HepG2 (cell line): ENCODE measurements around the gene EIF4G3. TPM values are rescaled to one million over a fixed set of nuclear protein-coding genes. Genes with fewer than 3 reads are reported as not detected.

Experiments used
- CBFB ChIP-seq: sonication (generic); formaldehyde crosslinking; IDR thresholded peaks from 2 replicates; pipeline ENCODE4 v1.4.0; 2020; ENCODE audit warnings: missing genetic modification reagents
- GATAD1 ChIP-seq: IDR thresholded peaks from 2 replicates; pipeline ENCODE4 v1.6.1; 2016; ENCODE audit warnings: missing genetic modification reagents, missing compliant biosample characterization
- GFI1 ChIP-seq: sonication (generic); formaldehyde crosslinking; IDR thresholded peaks from 2 replicates; pipeline ENCODE4 v1.5.0; 2020; ENCODE audit warnings: missing genetic modification reagents, mild to moderate bottlenecking, borderline replicate concordance
- MED1 ChIP-seq: sonication (generic); formaldehyde crosslinking; IDR thresholded peaks from 2 replicates; pipeline ENCODE4 v1.4.0; 2020; ENCODE audit warnings: missing genetic modification reagents
- NFKB2 ChIP-seq: sonication (generic); formaldehyde crosslinking; IDR thresholded peaks from 2 replicates; pipeline ENCODE4 v1.4.0; 2020; ENCODE audit warnings: missing genetic modification reagents, borderline replicate concordance
- NFYC ChIP-seq: IDR thresholded peaks from 2 replicates; pipeline ENCODE4 v1.6.1; 2016; ENCODE audit warnings: missing genetic modification reagents, missing compliant biosample characterization
- PAX8 ChIP-seq: sonication (generic); formaldehyde crosslinking; IDR thresholded peaks from 2 replicates; pipeline ENCODE4 v1.8.0; 2022; ENCODE audit warnings: mild to moderate bottlenecking, missing genetic modification reagents, borderline replicate concordance
- RAD21 ChIP-seq: fragments of 450-650 bp; formaldehyde crosslinking; IDR thresholded peaks from 2 replicates; pipeline ENCODE4 v1.5.0; 2020; ENCODE audit warnings: mild to moderate bottlenecking
- RFX3 ChIP-seq: IDR thresholded peaks from 2 replicates; pipeline ENCODE4 v1.6.1; 2016; ENCODE audit warnings: missing biosample characterization, missing genetic modification reagents
- SIN3B ChIP-seq: fragments of 150-350 bp; IDR thresholded peaks from 2 replicates; pipeline ENCODE4 v1.6.1; 2014; ENCODE audit warnings: low read length
- ZNF121 ChIP-seq: sonication (generic); formaldehyde crosslinking; IDR thresholded peaks from 2 replicates; pipeline ENCODE4 v1.5.0; 2020; ENCODE audit warnings: mild to moderate bottlenecking, missing genetic modification reagents
- ZNF430 ChIP-seq: sonication (generic); formaldehyde crosslinking; IDR thresholded peaks from 2 replicates; pipeline ENCODE4 v1.9.0; 2021; ENCODE audit warnings: mild to moderate bottlenecking, missing genetic modification reagents
- ZNF775 ChIP-seq: sonication (generic); formaldehyde crosslinking; IDR thresholded peaks from 2 replicates; pipeline ENCODE4 v1.4.0; 2020; ENCODE audit warnings: missing genetic modification reagents, mild to moderate bottlenecking, moderate library complexity, borderline replicate concordance
- ZSCAN12 ChIP-seq: sonication (generic); formaldehyde crosslinking; IDR thresholded peaks from 2 replicates; pipeline ENCODE4 v1.9.0; 2021; ENCODE audit warnings: mild to moderate bottlenecking, missing genetic modification reagents
- polyA plus RNA-seq, 8 experiments: library from polyadenylated mRNA; depleted of rRNA in 3 of 8; stranded (reverse) in 7 of 8; unstranded in 1 of 8; fragments of >200 nt; fragmentation: Illumina TruSeq in 4 of 8; extraction: Trizol in 4 of 8; gene quantifications; 2 replicates each; pipeline versions ENCODE4 v1.2.1 to v1.2.3, GENCODE V29; 2011 to 2016; ENCODE audit warnings: low read depth in 4 of 8, missing spikeins in 1 of 8, mixed read lengths in 1 of 8; ENCODE audit not compliant: insufficient read depth in 1 of 8
- total RNA-seq, 5 experiments: library from RNA; depleted of rRNA; stranded (reverse); fragments of >200 nt; fragmentation: Illumina TruSeq; extraction: Trizol; gene quantifications; 2 replicates each; pipeline ENCODE4 v1.2.3, GENCODE V29; 2016; ENCODE audit warnings: low read depth in 1 of 5
- TF ChIP-seq, protein P1 (sequence below): sonication (generic); formaldehyde crosslinking; IDR thresholded peaks from 2 replicates; pipeline ENCODE4 v1.4.0; 2020; ENCODE audit warnings: low read depth, mild to moderate bottlenecking, missing genetic modification reagents
- TF ChIP-seq, protein P2 (sequence below): sonication (generic); formaldehyde crosslinking; IDR thresholded peaks from 2 replicates; pipeline ENCODE4 v1.4.0; 2020; ENCODE audit warnings: missing genetic modification reagents
- TF ChIP-seq, protein P3 (sequence below): sonication (generic); formaldehyde crosslinking; IDR thresholded peaks from 2 replicates; pipeline ENCODE4 v1.8.0; 2022; ENCODE audit warnings: missing genetic modification reagents, mild to moderate bottlenecking, moderate library complexity, borderline replicate concordance
- TF ChIP-seq, protein P4 (sequence below): sonication (generic); formaldehyde crosslinking; IDR thresholded peaks from 2 replicates; pipeline ENCODE4 v1.4.0; 2020; ENCODE audit warnings: missing genetic modification reagents, borderline replicate concordance
- TF ChIP-seq, protein P5 (sequence below): sonication (generic); formaldehyde crosslinking; IDR thresholded peaks from 2 replicates; pipeline ENCODE4 v1.4.0; 2020; ENCODE audit warnings: mild to moderate bottlenecking, missing genetic modification reagents
- TF ChIP-seq, protein P6 (sequence below): sonication (generic); formaldehyde crosslinking; IDR thresholded peaks from 2 replicates; pipeline ENCODE4 v1.8.1; 2023; ENCODE audit warnings: missing genetic modification reagents, mild to moderate bottlenecking, borderline replicate concordance

EIF4G3 gene
- total and polyA plus RNA-seq, 2 of the 13 experiments (the other 11 are each of a cell fraction or from before 2014, with no cell fraction given) = 22.2 to 27.6 TPM

DNA sequence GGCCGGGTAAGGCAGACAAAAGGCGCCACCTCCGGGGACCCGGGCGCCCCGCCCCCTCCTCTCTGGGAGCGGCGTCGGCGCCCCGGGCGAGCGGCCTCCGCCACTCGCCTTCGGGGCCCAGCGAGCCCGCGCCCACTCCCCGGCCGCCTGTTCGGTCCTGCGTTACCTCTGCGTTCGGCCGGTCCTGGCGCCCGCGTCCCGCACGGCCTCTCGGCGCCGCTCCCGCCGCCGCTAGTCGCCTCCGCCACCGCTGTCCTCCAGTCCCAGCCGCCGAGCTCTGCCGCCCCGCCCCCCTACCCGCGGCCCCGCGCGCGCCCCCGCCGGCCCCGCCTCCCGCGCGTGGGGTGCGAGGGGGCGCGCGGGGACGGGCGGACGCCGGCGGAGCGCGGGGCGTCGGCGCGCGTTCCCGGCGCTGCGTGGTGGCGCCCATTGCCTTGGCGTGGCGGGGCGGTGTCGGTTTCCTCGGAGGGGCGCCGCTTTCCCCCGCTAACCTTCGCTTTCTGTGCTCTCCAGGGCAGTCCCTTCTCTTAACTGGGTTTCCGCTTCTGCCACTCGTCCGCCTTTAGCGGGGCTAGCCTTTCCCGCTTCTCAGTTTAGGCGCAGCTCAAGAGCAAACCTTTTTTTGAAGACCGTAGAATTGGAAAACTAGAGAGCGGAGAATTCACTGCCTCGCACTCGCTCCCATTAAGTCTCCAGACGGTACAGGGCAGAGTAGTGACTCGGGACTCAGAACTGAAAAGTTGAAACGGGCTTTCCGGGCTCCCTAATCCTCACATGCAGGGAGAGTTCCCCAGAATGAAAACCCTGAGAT lies 389.5 kb downstream of the EIF4G3 start, which contains the start of gene HP1BP3 (continued):
- TF ChIP-seq, protein P1, sequence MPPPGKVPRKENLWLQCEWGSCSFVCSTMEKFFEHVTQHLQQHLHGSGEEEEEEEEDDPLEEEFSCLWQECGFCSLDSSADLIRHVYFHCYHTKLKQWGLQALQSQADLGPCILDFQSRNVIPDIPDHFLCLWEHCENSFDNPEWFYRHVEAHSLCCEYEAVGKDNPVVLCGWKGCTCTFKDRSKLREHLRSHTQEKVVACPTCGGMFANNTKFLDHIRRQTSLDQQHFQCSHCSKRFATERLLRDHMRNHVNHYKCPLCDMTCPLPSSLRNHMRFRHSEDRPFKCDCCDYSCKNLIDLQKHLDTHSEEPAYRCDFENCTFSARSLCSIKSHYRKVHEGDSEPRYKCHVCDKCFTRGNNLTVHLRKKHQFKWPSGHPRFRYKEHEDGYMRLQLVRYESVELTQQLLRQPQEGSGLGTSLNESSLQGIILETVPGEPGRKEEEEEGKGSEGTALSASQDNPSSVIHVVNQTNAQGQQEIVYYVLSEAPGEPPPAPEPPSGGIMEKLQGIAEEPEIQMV (CRISPR knock-in tag) = no peak
- TF ChIP-seq, protein P2, sequence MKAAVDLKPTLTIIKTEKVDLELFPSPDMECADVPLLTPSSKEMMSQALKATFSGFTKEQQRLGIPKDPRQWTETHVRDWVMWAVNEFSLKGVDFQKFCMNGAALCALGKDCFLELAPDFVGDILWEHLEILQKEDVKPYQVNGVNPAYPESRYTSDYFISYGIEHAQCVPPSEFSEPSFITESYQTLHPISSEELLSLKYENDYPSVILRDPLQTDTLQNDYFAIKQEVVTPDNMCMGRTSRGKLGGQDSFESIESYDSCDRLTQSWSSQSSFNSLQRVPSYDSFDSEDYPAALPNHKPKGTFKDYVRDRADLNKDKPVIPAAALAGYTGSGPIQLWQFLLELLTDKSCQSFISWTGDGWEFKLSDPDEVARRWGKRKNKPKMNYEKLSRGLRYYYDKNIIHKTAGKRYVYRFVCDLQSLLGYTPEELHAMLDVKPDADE (CRISPR knock-in tag) = no peak
- TF ChIP-seq MED1 (CRISPR knock-in tag) = peak; percentile 39; the same call in 1 of the 2 replicates
- no peak; the same call in 1 of the 2 replicates for TF ChIP-seq NFYC (CRISPR knock-in tag)
- no peak for TF ChIP-seq ZNF430 (CRISPR knock-in tag)
- TF ChIP-seq SIN3B = no peak
- TF ChIP-seq NFKB2 (CRISPR knock-in tag) = no peak; the same call in 1 of the 2 replicates
- TF ChIP-seq, protein P3, sequence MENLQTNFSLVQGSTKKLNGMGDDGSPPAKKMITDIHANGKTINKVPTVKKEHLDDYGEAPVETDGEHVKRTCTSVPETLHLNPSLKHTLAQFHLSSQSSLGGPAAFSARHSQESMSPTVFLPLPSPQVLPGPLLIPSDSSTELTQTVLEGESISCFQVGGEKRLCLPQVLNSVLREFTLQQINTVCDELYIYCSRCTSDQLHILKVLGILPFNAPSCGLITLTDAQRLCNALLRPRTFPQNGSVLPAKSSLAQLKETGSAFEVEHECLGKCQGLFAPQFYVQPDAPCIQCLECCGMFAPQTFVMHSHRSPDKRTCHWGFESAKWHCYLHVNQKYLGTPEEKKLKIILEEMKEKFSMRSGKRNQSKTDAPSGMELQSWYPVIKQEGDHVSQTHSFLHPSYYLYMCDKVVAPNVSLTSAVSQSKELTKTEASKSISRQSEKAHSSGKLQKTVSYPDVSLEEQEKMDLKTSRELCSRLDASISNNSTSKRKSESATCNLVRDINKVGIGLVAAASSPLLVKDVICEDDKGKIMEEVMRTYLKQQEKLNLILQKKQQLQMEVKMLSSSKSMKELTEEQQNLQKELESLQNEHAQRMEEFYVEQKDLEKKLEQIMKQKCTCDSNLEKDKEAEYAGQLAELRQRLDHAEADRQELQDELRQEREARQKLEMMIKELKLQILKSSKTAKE (CRISPR knock-in tag) = 0 out of 2 replicates have a peak, but pooled peaks have one; percentile 7
- no peak; the same call in 1 of the 2 replicates for TF ChIP-seq CBFB
- TF ChIP-seq RFX3 (CRISPR knock-in tag) = no peak
- TF ChIP-seq PAX8 (CRISPR knock-in tag) = peak; percentile 32; the same call in 1 of the 2 replicates
- no peak for TF ChIP-seq GATAD1 (CRISPR knock-in tag)
- TF ChIP-seq, protein P4, sequence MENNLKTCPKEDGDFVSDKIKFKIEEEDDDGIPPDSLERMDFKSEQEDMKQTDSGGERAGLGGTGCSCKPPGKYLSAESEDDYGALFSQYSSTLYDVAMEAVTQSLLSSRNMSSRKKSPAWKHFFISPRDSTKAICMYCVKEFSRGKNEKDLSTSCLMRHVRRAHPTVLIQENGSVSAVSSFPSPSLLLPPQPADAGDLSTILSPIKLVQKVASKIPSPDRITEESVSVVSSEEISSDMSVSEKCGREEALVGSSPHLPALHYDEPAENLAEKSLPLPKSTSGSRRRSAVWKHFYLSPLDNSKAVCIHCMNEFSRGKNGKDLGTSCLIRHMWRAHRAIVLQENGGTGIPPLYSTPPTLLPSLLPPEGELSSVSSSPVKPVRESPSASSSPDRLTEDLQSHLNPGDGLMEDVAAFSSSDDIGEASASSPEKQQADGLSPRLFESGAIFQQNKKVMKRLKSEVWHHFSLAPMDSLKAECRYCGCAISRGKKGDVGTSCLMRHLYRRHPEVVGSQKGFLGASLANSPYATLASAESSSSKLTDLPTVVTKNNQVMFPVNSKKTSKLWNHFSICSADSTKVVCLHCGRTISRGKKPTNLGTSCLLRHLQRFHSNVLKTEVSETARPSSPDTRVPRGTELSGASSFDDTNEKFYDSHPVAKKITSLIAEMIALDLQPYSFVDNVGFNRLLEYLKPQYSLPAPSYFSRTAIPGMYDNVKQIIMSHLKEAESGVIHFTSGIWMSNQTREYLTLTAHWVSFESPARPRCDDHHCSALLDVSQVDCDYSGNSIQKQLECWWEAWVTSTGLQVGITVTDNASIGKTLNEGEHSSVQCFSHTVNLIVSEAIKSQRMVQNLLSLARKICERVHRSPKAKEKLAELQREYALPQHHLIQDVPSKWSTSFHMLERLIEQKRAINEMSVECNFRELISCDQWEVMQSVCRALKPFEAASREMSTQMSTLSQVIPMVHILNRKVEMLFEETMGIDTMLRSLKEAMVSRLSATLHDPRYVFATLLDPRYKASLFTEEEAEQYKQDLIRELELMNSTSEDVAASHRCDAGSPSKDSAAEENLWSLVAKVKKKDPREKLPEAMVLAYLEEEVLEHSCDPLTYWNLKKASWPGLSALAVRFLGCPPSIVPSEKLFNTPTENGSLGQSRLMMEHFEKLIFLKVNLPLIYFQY (CRISPR knock-in tag) = no peak
- peak; percentile 59; the same call in 1 of the 2 replicates for TF ChIP-seq ZNF775 (CRISPR knock-in tag)
- peak; percentile 38; the same call in 1 of the 2 replicates for TF ChIP-seq RAD21 (CRISPR knock-in tag)
- TF ChIP-seq, protein P5, sequence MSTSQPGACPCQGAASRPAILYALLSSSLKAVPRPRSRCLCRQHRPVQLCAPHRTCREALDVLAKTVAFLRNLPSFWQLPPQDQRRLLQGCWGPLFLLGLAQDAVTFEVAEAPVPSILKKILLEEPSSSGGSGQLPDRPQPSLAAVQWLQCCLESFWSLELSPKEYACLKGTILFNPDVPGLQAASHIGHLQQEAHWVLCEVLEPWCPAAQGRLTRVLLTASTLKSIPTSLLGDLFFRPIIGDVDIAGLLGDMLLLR = no peak
- no peak for TF ChIP-seq GFI1 (CRISPR knock-in tag)
- TF ChIP-seq ZSCAN12 = peak; percentile 47; the same call in 1 of the 2 replicates
- TF ChIP-seq ZNF121 (CRISPR knock-in tag) = no peak
- TF ChIP-seq, protein P6, sequence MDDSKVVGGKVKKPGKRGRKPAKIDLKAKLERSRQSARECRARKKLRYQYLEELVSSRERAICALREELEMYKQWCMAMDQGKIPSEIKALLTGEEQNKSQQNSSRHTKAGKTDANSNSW (CRISPR knock-in tag) = no peak
